Activated CD8-positive, alpha-beta memory T cell treated with anti-CD3 and anti-CD28 coated beads, Interleukin-2, amount 50 U/mL, for 48 hours (primary cell): ENCODE measurements around the gene ABHD15.

Source experiments
- DNase-seq: peaks from one replicate; pipeline ENCODE4 v3.0.0-alpha.2; 2020

ABHD15 gene

DNA sequence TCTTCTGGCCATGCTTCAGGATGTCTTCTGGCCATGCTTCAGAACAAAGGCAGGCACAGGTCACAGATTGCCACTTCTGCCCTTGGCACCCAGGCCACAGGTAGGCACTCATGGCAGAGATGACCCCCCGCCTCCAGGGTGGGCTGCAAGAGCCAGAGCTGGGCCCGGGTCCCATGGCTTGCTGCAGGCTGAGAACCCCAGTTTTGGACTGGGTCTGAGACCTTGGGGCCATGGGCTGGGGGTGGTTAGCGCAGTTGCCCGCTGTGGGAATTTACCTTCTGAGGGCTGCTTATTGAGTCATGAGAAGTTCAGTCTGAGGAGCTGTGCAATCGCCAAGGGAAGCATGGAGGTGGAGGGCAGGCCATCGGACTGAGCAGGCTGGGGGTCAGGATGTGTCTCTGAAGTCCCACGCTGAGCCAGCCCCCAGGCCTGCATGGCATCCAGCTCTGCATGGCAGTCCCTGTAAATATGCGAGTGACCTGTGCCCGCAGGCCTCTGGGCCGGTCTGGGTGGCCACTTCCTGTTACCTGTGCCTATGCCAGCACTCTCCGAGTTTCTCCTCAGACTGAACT, 27.8 kb upstream of the ABHD15 start:
- no peak for DNase-seq

GRCh38 chr17:29593591-29594518, 27.0 kb upstream of the ABHD15 start:
- DNase-seq: no peak

DNA sequence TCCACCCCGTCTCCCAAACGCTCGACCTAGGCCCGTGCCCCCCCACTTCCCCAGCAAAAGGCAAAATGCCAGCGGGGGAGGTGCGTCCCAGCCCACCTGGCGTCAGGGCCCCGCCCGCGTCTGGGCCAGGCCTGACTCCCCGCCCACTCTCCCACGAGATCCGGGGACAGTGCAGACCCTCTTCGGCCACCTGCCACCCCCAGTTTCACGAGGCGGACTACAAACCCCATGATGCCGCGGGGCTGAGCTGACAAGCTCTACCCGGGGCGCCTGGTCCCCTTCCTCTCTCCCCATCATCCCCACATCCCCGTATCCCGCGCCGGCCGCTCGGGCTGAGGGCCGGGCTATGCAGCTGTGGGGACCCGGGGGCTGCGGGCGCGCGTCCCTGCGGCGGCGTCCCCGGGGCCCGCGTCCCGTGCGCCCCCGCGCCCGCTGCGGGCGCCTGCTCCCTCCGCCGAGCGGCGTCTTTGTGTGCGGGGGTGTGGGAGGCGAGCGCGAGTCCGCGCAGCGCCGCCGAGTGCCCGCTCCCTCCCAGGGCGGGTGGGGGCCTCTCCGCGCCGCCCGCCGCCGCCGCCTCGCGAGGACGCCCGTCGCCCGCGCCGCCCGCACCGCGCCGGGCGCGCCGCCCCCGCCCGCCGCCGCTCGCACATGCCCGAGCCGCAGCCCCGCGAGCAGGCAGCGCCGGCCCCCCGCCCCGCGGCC, 26.2 kb upstream of the ABHD15 start, which contains the start of gene ANKRD13B:
TSS of gene ANKRD13B (plus strand) at position 283 of the 702 bp plus-strand sequence. CDS start 490 bp downstream, outside the sequence.
- peak; percentile 79 for DNase-seq

DNA sequence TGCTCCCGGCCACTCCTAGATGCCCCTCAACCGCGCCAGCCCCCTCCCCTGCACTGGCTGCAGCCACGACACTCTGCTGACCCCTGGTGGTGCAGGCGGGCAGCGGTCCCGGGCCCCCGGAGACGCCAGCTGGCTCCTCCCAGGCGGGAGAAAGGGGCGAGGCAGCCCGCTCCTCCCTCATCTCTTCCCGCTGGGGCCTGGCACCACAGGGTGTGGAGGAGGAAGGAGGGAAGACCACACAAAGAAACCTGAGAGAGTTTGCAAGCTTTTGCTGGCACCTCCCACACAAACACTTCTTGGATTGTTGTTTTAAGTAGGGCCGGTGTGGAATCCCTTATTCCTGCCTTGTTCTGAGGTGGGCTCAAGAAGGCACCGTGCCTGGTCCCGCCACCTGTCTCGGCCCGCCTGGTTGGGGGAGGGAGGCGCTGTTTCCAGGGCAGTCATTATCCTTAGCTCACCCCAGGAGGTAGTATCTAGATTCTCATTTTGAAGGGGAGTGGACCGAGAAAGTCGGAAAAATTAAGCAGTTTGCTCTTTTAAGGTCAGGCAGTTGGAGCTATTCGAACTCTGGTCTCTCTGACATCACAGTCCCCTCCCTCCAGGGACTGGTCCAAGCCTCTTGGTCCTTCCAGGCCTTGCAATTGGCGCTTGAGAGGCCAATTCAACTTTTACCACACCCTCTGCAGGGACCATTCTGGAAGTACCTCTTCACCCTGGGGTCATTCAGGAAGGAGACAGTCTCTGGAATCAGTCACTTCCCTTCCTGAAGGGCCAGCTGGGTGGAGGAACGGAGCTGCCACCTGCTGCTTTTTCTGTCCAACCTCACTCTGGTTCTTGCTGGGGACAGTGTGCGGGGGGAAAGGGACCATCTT, 25.1 kb upstream of the ABHD15 start:
- peak; percentile 95 for DNase-seq

DNA sequence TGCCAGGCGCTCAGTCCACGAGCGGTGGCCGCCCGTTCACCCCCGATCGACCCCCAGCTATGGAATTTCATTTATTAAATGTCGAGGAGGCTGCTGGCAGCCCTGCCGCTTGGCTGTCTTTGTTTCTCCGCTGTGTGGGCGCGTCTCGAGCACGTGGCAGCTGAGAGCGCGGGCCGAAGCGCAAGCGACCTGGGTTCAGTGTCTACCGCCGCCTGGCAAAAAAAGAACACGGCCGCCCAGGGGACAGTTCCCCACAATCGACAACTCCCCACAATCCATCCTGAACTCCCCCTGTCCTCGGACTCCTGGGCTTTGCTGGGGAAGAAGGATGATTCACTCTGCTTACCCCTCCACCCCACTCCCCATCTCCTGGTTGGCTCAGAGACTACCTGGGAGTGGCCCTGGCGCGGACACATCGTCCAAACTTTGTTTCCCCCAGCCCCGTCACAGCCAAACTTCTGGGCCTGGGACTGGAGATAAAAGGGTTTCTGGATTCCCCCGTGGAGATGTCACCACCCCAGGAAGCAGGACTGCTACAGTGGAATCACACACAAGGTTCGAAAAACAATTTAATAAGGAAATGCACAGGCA, 24.4 kb upstream of the ABHD15 start:
- DNase-seq: peak; percentile 75

DNA sequence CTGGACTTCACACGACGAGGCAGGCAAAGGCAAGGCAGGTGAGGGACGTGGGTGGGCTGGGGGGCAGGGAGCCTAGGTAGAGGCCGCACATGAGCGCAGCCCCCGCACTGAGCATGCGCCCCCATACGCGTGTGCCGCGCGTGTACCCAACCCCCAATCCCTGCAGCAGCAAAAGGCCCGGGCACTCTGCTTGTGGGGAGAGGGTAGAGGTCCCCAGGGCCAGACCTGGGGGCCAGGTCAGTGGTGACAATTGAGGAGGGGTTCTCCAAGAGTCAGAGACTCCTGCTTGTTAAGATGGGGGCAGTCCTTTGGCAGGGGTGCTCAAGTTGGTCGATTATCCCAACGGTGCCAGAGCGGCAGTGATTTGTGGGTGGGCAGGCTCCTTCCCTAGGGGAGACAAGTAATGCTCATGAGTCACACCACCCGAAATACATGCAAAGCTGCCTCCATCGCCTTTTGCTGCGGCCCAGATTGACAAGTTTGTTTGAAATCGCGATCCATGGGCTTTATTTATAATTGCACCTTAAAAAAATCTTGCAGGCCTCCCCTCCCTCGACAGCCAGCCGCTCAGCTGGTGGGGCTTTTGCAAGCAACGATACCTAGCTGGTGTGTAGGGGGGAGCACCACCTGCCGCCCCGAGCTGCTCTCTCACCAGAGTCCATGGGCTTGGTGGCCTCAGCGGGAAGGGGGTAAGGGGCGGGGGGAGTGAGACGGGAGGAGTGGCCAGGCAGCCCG, 23.7 kb upstream of the ABHD15 start:
- no peak for DNase-seq

GRCh38 chr17:29589524-29590410, 22.9 kb upstream of the ABHD15 start, which contains the start of gene GIT1:
TSS of gene GIT1 (minus strand) at chr17:29589648. CDS start at chr17:29589378, 270 bp downstream.
- peak; percentile 90 for DNase-seq

DNA sequence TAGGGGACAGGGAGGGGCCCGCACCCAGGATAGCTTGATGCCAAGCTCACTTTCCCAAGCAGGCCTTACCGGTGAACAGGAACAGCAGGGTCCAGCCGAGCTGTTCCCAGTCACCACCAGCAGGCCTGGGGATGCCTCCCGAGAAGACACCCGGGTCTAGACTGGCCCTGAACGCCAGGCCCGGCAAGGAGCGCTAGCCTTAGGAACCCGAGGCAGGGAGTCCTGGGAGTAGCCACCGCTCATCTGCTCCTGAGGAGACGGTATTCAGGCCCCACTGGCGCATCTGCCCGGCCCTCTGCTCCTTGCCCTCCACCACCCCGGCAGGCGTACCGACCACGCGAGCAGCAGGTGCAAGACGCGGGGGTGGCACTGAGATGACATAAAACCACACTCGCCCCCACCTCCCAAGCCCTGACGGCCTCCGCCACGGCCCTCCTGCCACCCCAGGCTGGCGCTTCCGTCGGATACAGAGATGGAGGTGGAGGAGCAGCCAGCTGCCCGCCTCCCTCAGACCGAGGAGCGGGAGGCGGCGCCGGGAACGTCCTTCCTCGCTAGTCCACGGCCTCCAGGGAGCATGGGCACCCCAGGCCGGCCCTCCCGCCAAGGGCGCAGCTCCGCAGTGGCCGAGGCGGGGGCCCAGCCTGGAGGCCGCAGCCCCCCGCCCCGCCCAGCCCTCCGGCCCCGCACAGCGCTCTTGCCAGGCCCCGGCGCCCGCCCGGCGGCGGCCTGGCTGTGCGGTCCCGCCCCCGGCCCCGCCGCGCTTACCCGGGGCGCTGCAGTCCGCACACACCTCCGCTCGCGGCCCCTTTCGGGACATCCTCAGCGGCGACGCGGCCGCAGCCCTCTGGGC, 21.9 kb upstream of the ABHD15 start:
- peak; percentile 74 for DNase-seq

- DNase-seq: no peak
Observed at GRCh38 chr17:29588017-29588561, 21.3 kb upstream of the ABHD15 start.

DNA sequence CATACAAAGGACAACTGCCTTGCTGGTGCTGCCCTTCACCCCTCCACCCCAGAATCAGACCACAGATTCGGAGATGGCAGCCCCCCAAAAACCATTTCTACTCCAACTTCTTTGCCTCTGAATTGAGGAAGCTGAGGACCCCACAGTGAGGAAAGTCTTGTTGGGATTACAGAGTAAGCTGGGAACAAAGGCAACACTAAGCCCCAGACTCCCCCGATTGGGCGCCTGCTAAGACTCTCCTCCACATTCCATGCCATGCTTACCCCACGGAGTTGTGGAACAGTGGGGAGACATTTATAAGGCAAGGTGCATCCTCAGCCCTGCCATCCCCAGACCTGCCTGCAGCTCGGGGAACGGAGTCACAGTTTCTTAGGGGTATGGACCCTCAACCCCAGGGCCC, 20.8 kb upstream of the ABHD15 start:
- DNase-seq: no peak

DNA sequence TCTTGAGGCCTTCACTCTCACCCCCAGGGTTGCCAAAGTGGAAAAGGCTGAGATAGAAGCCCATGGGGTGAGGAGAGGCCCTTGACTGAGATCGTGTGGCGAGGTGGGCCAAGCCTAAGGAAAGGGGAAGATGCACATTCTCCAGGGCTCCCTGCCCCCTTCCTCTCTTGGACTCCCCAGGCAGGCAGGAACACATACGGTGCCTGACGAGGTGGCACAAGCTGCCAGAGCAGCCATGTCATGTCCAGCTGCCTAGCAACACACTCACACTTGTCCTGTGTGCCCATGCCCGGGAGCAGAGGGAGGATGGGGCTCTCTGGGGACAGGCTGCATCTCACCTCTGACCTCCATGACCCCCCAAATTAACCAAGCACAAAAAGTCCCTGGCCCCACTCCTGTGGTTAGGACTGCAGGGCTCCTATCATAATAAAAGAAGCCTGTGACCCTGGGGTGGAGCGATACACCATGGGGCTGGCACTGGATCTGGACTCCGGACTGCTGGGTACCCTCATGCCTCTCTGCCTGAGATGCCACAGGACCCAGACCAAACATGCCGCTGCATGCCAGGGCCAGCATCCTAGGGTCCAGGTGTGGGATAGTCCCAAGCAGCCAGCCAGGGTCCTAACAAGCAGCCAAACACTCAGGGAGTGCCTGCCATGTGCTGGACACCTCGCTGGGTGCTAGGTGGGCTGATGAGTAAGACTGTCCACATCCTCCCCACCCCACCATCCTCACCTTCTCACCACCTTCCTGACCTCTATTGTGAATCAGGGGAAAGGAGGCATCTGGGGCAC, 20.0 kb upstream of the ABHD15 start:
- no peak for DNase-seq

- no peak for DNase-seq
Observed at GRCh38 chr17:29585080-29585751, 18.4 kb upstream of the ABHD15 start.

GRCh38 chr17:29584452-29585079, 17.7 kb upstream of the ABHD15 start:
- no peak for DNase-seq

GRCh38 chr17:29583324-29584248, 16.7 kb upstream of the ABHD15 start:
- DNase-seq: no peak

GRCh38 chr17:29582772-29583171, 15.9 kb upstream of the ABHD15 start:
- no peak for DNase-seq

- no peak for DNase-seq
Observed at GRCh38 chr17:29582254-29582765, 15.5 kb upstream of the ABHD15 start.
